CD4-positive, alpha-beta T cell (primary cell): ENCODE data around the gene ALX1. TPM values are rescaled to one million over a fixed set of nuclear protein-coding genes. Genes with fewer than 3 reads are reported as not detected.

Source experiments
- ATAC-seq: fragments of 200-7000 bp; cut with Tn5 transposase; one replicate; pipeline ENCODE4 v1.10.0; 2022; ENCODE audit warnings: mild to moderate bottlenecking; ENCODE audit not compliant: poor library complexity
- CTCF ChIA-PET: fragments of 350-600 bp; sonication (Branson Sonifier 250); formaldehyde crosslinking; loops from one replicate; lab custom pipeline; 2021; ENCODE audit warnings: antibody characterized with exemption, inconsistent platforms; lab: Charles Lee
- POLR2A ChIA-PET: fragments of 350-600 bp; sonication (Branson Sonifier 250); formaldehyde crosslinking; loops from one replicate; lab custom pipeline; 2021; ENCODE audit warnings: antibody characterized with exemption, inconsistent platforms; lab: Charles Lee
- DNase-seq, 14 experiments: peaks; one replicate each; pipeline ENCODE4 v3.0.0-alpha.2; 2013 to 2020; ENCODE audit warnings: mixed read lengths in 2 of 14
- H3K27ac ChIP-seq, 2 donors: one replicate each; pipeline versions ENCODE4 v1.5.1 to v1.7.0; 2013; ENCODE audit warnings: low read length in 2 of 2, low read depth in 1 of 2, mild to moderate bottlenecking in 1 of 2
- H3K27me3 ChIP-seq, 2 experiments: 1 replicate in 1 of 2; 2 replicates in 1 of 2; pipeline versions ENCODE4 v1.6.1 to v1.7.0; 2013; ENCODE audit warnings: low read length in 2 of 2, control low read depth in 1 of 2, mild to moderate bottlenecking in 1 of 2, moderate library complexity in 1 of 2; ENCODE audit not compliant: insufficient read depth in 2 of 2, control insufficient read depth in 1 of 2
- H3K36me3 ChIP-seq: one replicate; pipeline ENCODE4 v1.6.1; 2013; ENCODE audit warnings: low read length, control low read depth; ENCODE audit not compliant: insufficient read depth
- H3K4me1 ChIP-seq: one replicate; pipeline ENCODE4 v1.6.1; 2013; ENCODE audit warnings: low read length, control low read depth; ENCODE audit not compliant: insufficient read depth
- H3K4me3 ChIP-seq: one replicate; pipeline ENCODE4 v1.5.1; 2013; ENCODE audit warnings: mild to moderate bottlenecking, low read length, moderate library complexity
- H3K9me3 ChIP-seq, 2 experiments: 1 replicate in 1 of 2; 2 replicates in 1 of 2; pipeline versions ENCODE4 v1.6.1 to v1.7.0; 2013; ENCODE audit warnings: low read length in 2 of 2, mild to moderate bottlenecking in 2 of 2, control low read depth in 1 of 2, moderate library complexity in 1 of 2; ENCODE audit not compliant: control insufficient read depth in 1 of 2, insufficient read depth in 1 of 2
- H3K27ac Mint-ChIP-seq: one replicate; pipeline ENCODE4 v1.8.0; 2020; ENCODE audit warnings: mixed read lengths
- H3K27me3 Mint-ChIP-seq: one replicate; pipeline ENCODE4 v1.8.0; 2021; ENCODE audit warnings: mixed read lengths
- H3K36me3 Mint-ChIP-seq: one replicate; pipeline ENCODE4 v1.8.0; 2021; ENCODE audit warnings: low read depth, mixed read lengths
- H3K4me1 Mint-ChIP-seq: one replicate; pipeline ENCODE4 v1.8.0; 2021; ENCODE audit warnings: low read depth, mixed read lengths
- H3K4me3 Mint-ChIP-seq: one replicate; pipeline ENCODE4 v1.8.0; 2020; ENCODE audit warnings: mild to moderate bottlenecking, mixed read lengths
- H3K9me3 Mint-ChIP-seq: one replicate; pipeline ENCODE4 v1.8.0; 2020; ENCODE audit warnings: mixed read lengths
- CTCF ChIP-seq: fragments of 200-600 bp; IDR thresholded peaks from one replicate; pipeline ENCODE4 v1.8.0; 2022; ENCODE audit warnings: antibody characterized with exemption, mild to moderate bottlenecking
- intact Hi-C, 2 experiments: fragments of 100-400 bp; cut with DNase I in 1 of 2; cut with micrococcal nuclease in 1 of 2; formaldehyde crosslinking; loops; one replicate each; pipeline versions ENCODE4 v1.15.1 to v1.9.0; 2023 to 2025; cut with DNase I, micrococcal nuclease
- total RNA-seq, 174 experiments: library from RNA in 2 of 174; stranded (reverse) in 2 of 174; gene quantifications; one replicate each; pipeline ENCODE4 v1.2.3 and lab custom pipeline; 2021 to 2026

Gene ALX1
- total RNA-seq, 2 experiments from 2014 or later: not detected

DNA sequence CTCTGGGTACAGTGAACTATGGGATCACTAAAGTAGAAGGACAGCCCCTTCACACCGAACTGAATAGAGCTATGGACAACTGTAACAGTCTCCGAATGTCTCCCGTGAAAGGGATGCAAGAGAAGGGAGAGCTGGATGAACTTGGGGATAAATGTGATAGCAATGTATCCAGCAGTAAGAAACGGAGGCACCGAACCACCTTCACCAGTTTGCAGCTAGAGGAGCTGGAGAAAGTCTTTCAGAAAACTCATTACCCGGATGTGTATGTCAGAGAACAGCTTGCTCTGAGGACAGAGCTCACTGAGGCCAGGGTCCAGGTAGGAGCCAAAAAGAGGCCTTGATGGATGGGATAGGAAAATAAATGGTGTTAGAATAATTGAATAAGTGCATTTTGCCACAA lies 3.5 kb downstream of the ALX1 start:
- peaks cover 48% of the 10 kb centered on the region for H3K27me3 Mint-ChIP-seq
- Histone ChIP-seq H3K9me3 (peaks cover 0 to 22% of the 10 kb centered on the region in 2 experiments), H3K27me3 (peaks cover 21 to 32% of the 10 kb centered on the region in 2 experiments), H3K4me1 (peaks cover 3% of the 10 kb centered on the region), H3K27ac (no peak overlapping the region), H3K36me3 (no peaks in the 10 kb centered on the region), H3K4me3 (no peak overlapping the region)
- no peak for TF ChIP-seq CTCF
- DNase-seq (no peak), ATAC-seq (no peak)
- no peak overlapping the region for H3K27ac Mint-ChIP-seq
- intact Hi-C loops: no loop called here
- no peaks in the 10 kb centered on the region for H3K9me3 Mint-ChIP-seq
- CTCF ChIA-PET: no interaction called here
- POLR2A ChIA-PET: no interaction called here
- no peaks in the 10 kb centered on the region for H3K36me3 Mint-ChIP-seq
- H3K4me3 Mint-ChIP-seq: no peak overlapping the region
- H3K4me1 Mint-ChIP-seq: no peaks in the 10 kb centered on the region

- H3K36me3 Mint-ChIP-seq: no peaks in the 10 kb centered on the region
- POLR2A ChIA-PET: no interaction called here
Observed at GRCh38 chr12:85296362-85296761, 16.3 kb downstream of the ALX1 start.

DNA sequence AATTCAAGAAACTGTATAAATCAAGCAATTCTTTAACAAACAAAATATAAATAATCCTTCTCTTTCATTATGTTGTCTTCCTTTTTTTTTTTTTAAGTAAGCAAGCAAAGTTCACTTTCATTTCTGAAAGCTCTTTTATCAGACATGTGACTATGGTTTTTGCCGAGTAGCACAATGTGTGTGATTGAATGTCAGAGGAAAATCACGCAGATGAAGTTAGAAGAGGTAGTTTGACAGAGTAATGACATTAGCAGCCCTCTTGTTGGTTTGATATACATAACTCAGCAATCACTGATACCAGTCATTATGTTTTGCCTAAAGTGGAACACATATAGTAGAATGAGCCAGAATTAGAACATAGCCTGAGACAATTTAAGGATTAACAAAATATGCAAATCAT lies 19.0 kb downstream of the ALX1 start:
- H3K27ac ChIP-seq: no peak overlapping the region
- no peak overlapping the region for H3K27ac Mint-ChIP-seq
- H3K4me1 Mint-ChIP-seq: peaks cover 6% of the 10 kb centered on the region
- ChIA-PET CTCF (no interaction called here), POLR2A (no interaction called here)
- ATAC-seq (no peak), DNase-seq (no peak)
- no peak overlapping the region for H3K4me3 Mint-ChIP-seq
- intact Hi-C loops: no loop called here
- H3K9me3 ChIP-seq: no peaks in the 10 kb centered on the region
- H3K36me3 ChIP-seq: no peaks in the 10 kb centered on the region
- H3K27me3 ChIP-seq: no peaks in the 10 kb centered on the region
- no peaks in the 10 kb centered on the region for H3K4me1 ChIP-seq
- no peaks in the 10 kb centered on the region for H3K36me3 Mint-ChIP-seq
- H3K9me3 Mint-ChIP-seq: peaks cover 4% of the 10 kb centered on the region
- H3K4me3 ChIP-seq: no peak overlapping the region
- no peaks in the 10 kb centered on the region for H3K27me3 Mint-ChIP-seq
- no peak for TF ChIP-seq CTCF

More at GRCh38 chr12:85296362-85296761, 16.3 kb downstream of the ALX1 start:
- no peak for TF ChIP-seq CTCF
- Histone ChIP-seq H3K27ac (no peak overlapping the region), H3K4me3 (no peak overlapping the region), H3K36me3 (no peaks in the 10 kb centered on the region), H3K9me3 (no peaks in the 10 kb centered on the region), H3K27me3 (no peaks in the 10 kb centered on the region), H3K4me1 (no peaks in the 10 kb centered on the region)
- H3K4me3 Mint-ChIP-seq: no peak overlapping the region
- intact Hi-C loops: no loop called here
- no peaks in the 10 kb centered on the region for H3K27me3 Mint-ChIP-seq
- ATAC-seq (no peak), DNase-seq (no peak)
- CTCF ChIA-PET: no interaction called here
- H3K27ac Mint-ChIP-seq: no peak overlapping the region
- H3K4me1 Mint-ChIP-seq: peaks cover 6% of the 10 kb centered on the region
- H3K9me3 Mint-ChIP-seq: peaks cover 4% of the 10 kb centered on the region
